H1 (cell line): ENCODE results near the gene NDUFA3. TPM values are rescaled to one million over a fixed set of nuclear protein-coding genes. Genes with fewer than 3 reads are reported as not detected.

ENCODE experiments used
- ASH2L ChIP-seq: fragments of 200-600, 300-600 bp; sonication (generic); IDR thresholded peaks from one replicate; pipeline ENCODE4 v1.7.1; 2017; ENCODE audit warnings: low read length
- ATF2 ChIP-seq: IDR thresholded peaks from 2 replicates; pipeline ENCODE4 v1.6.1; 2012; ENCODE audit warnings: low read length, inconsistent platforms
- RFX5 ChIP-seq: IDR thresholded peaks from 2 replicates; pipeline ENCODE4 v1.6.1; 2011; ENCODE audit warnings: low read depth, low read length, improper control_type of control experiment, borderline replicate concordance
- SIN3A ChIP-seq, 2 experiments: IDR thresholded peaks in 1 of 2; conservative IDR thresholded peaks in 1 of 2; 2 replicates each; pipeline ENCODE4 v1.6.1; 2011 to 2012; ENCODE audit warnings: low read length in 2 of 2, improper control_type of control experiment in 1 of 2, low read depth in 1 of 2, mild to moderate bottlenecking in 1 of 2
- SRF ChIP-seq: IDR thresholded peaks from 2 replicates; pipeline ENCODE4 v1.6.1; 2011; ENCODE audit warnings: mild to moderate bottlenecking, low read depth, low read length, moderate library complexity
- polyA plus RNA-seq, 7 experiments: library from polyadenylated mRNA; depleted of rRNA in 3 of 7; stranded (reverse) in 5 of 7; unstranded in 2 of 7; fragments of >200 nt in 5 of 7; fragments of 200-250 nt in 2 of 7; gene quantifications; 1 replicate in 5 of 7; 2 replicates in 1 of 7; 4 replicates in 1 of 7; pipeline versions ENCODE4 v1.2.1 to v1.2.3, GENCODE V29; 2011 to 2013; ENCODE audit warnings: missing spikeins in 2 of 7, mixed read lengths in 2 of 7
- total RNA-seq: library from RNA; stranded (reverse); fragmentation: NEBNext Ultra II Directional; extraction: Animal tissue kit (Norgen Biotek cat#: 25700); gene quantifications from 2 replicates; pipeline ENCODE4 v1.2.1, GENCODE V29; 2021

The NDUFA3 gene
- total and polyA plus RNA-seq, 2 of the 8 experiments (the other 6 are each of a cell fraction or from before 2014, with no cell fraction given): 175 to 208 TPM

- TF ChIP-seq ATF2: no peak
- no peak for TF ChIP-seq ASH2L
- no peak for TF ChIP-seq SRF
- TF ChIP-seq RFX5: no peak
- no peak for TF ChIP-seq SIN3A (conservative IDR thresholded peaks at IDR 0.05 in 1 of 2, IDR thresholded peaks at IDR 0.05 in 1 of 2; ENCODE audit: low read depth in 1 of 2, low read length in 2 of 2)
These were observed 4.1 kb downstream of the NDUFA3 start (continued) for GRCh38 chr19:54106716-54107115.
